ENCODE results near the gene KDM7A.

The KDM7A gene

GRCh38 chr7:140058517-140058916 is 118.3 kb downstream of the KDM7A start:
- Histone ChIP-seq H3K27ac (replicated peaks) (no peak overlapping the region), H3K27me3 (ENCODE audit: insufficient read depth, poor library complexity, severe bottlenecking) (peaks cover 14% of the 10 kb centered on the region), H3K4me3 (replicated peaks; ENCODE audit: insufficient read depth, low read length) (no peak overlapping the region)
- TF ChIP-seq GABPA (IDR thresholded peaks at IDR 0.05; ENCODE audit: low read depth), result no peak
- TF ChIP-seq POLR2AphosphoS5 (IDR thresholded peaks at IDR 0.05; ENCODE audit: low read depth), result no peak
- no peak for TF ChIP-seq REST (IDR thresholded peaks at IDR 0.05; ENCODE audit: insufficient replicate concordance, low read depth)
- TF ChIP-seq CTCF (IDR thresholded peaks at IDR 0.05; ENCODE audit: insufficient read depth, low read length), result no peak
- no peak for TF ChIP-seq SPI1 (IDR thresholded peaks at IDR 0.05; ENCODE audit: borderline replicate concordance, low read depth)
- DNase-seq (ENCODE audit: low read depth in 1 of 2, low spot score in 1 of 2), result no peak

DNA sequence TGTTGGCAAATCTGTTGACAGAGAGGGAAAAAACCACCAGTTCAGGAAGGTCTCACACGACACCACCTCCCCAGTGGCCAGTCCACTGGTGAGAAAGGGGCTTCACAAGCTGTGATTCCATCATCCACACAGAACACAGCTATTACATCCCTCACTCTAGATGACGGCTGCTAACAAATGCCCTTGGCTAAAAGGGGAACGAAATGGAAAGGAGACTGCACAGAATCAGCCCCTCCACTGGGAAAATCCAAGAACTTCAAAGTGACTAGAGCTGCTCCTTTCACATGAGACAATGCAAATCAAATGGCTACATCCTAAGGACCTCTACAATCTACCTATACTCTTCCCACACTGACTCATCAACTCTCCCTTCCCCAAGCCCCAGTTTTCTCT is 119.6 kb downstream of the KDM7A start:
- H3K27ac ChIP-seq (replicated peaks), result no peak overlapping the region
- H3K4me3 ChIP-seq (replicated peaks; ENCODE audit: insufficient read depth, low read length), result no peak overlapping the region
- no peak for DNase-seq (ENCODE audit: low read depth in 1 of 2, low spot score in 1 of 2)
- TF ChIP-seq POLR2AphosphoS5 (IDR thresholded peaks at IDR 0.05; ENCODE audit: low read depth) (no peak), GABPA (IDR thresholded peaks at IDR 0.05; ENCODE audit: low read depth) (no peak), SPI1 (IDR thresholded peaks at IDR 0.05; ENCODE audit: borderline replicate concordance, low read depth) (no peak), CTCF (IDR thresholded peaks at IDR 0.05; ENCODE audit: insufficient read depth, low read length) (no peak), REST (IDR thresholded peaks at IDR 0.05; ENCODE audit: insufficient replicate concordance, low read depth) (no peak)
- H3K27me3 ChIP-seq (ENCODE audit: insufficient read depth, poor library complexity, severe bottlenecking), result peaks cover 7% of the 10 kb centered on the region

- no peak for DNase-seq (ENCODE audit: low read depth in 1 of 2, low spot score in 1 of 2)
- no peak overlapping the region for H3K27ac ChIP-seq (replicated peaks)
- TF ChIP-seq CTCF (IDR thresholded peaks at IDR 0.05; ENCODE audit: insufficient read depth, low read length) (no peak), GABPA (IDR thresholded peaks at IDR 0.05; ENCODE audit: low read depth) (no peak), SPI1 (IDR thresholded peaks at IDR 0.05; ENCODE audit: borderline replicate concordance, low read depth) (no peak), REST (IDR thresholded peaks at IDR 0.05; ENCODE audit: insufficient replicate concordance, low read depth) (no peak), POLR2AphosphoS5 (IDR thresholded peaks at IDR 0.05; ENCODE audit: low read depth) (no peak)
- H3K4me3 ChIP-seq (replicated peaks; ENCODE audit: insufficient read depth, low read length), result no peak overlapping the region
- peaks cover 1% of the 10 kb centered on the region for H3K27me3 ChIP-seq (ENCODE audit: insufficient read depth, poor library complexity, severe bottlenecking)
Measured at GRCh38 chr7:140056431-140057142, 120.2 kb downstream of the KDM7A start.
